ENCODE data around the gene ADAM33.

- TF ChIP-seq CTCF (IDR thresholded peaks at IDR 0.05) (no peak), POLR2A (IDR thresholded peaks at IDR 0.05) (no peak), POLR2AphosphoS5 (IDR thresholded peaks at IDR 0.05) (no peak)
Observed at GRCh38 chr20:3691897-3692296, 10.1 kb upstream of the ADAM33 start.

All from transverse colon (tissue), 4 donors.